Chondrocyte (in vitro differentiated cells): ENCODE measurements around the gene C4BPB. TPM values are rescaled to one million over a fixed set of nuclear protein-coding genes. Genes with fewer than 3 reads are reported as not detected.
A peak's percentile ranks its signal among the peaks of the same experiment; 100 is the strongest.

Source experiments
- DNase-seq: peaks from one replicate; pipeline ENCODE4 v3.0.0; 2021; ENCODE audit warnings: mixed read lengths, low spot score
- H3K27ac Mint-ChIP-seq: one replicate; pipeline ENCODE4 v1.8.0; 2021; ENCODE audit warnings: mild to moderate bottlenecking, moderate library complexity, mixed read lengths; ENCODE audit not compliant: unreplicated experiment
- H3K27me3 Mint-ChIP-seq: 2 replicates; pipeline ENCODE4 v1.8.0; 2021; ENCODE audit warnings: low read depth, mixed read lengths
- H3K36me3 Mint-ChIP-seq: 2 replicates; pipeline ENCODE4 v1.8.0; 2021; ENCODE audit warnings: low read depth, mixed read lengths
- H3K4me1 Mint-ChIP-seq: 2 replicates; pipeline ENCODE4 v1.8.0; 2021; ENCODE audit warnings: low read depth, mild to moderate bottlenecking, mixed read lengths
- H3K4me3 Mint-ChIP-seq: one replicate; pipeline ENCODE4 v1.8.0; 2021; ENCODE audit warnings: mild to moderate bottlenecking, moderate library complexity, mixed read lengths; ENCODE audit not compliant: unreplicated experiment
- H3K9me3 Mint-ChIP-seq: 2 replicates; pipeline ENCODE4 v1.8.0; 2021; ENCODE audit warnings: low read depth, mixed read lengths
- CTCF ChIP-seq: fragments of 200-600 bp; sonication (generic); IDR thresholded peaks from 2 replicates; pipeline ENCODE4 v1.5.0; 2021; ENCODE audit warnings: antibody characterized with exemption, mild to moderate bottlenecking, moderate library complexity
- total RNA-seq: library from RNA; stranded (reverse); gene quantifications from 3 replicates; pipeline ENCODE4 v1.2.1, GENCODE V29; 2021

C4BPB gene
- total RNA-seq, 1 donor from 2014 or later = not detected

- Mint-ChIP-seq H3K4me3 (peak overlapping the region; percentile 86), H3K9me3 (no peaks in the 10 kb centered on the region), H3K36me3 (peaks cover 6% of the 10 kb centered on the region), H3K27ac (peak overlapping the region; percentile 95), H3K27me3 (no peaks in the 10 kb centered on the region), H3K4me1 (peaks cover 58% of the 10 kb centered on the region)
- DNase-seq = peak; percentile 95
- TF ChIP-seq CTCF = no peak
These were observed 38.0 kb upstream of the C4BPB start for GRCh38 chr1:207050480-207051190.

- DNase-seq = no peak
- Mint-ChIP-seq H3K9me3 (no peaks in the 10 kb centered on the region), H3K27ac (peak within 1 kb of the TSS; percentile 95), H3K4me3 (peak within 1 kb of the TSS; percentile 86), H3K4me1 (peaks cover 51% of the 10 kb centered on the region), H3K27me3 (no peaks in the 10 kb centered on the region), H3K36me3 (peaks cover 7% of the 10 kb centered on the region)
- TF ChIP-seq CTCF = no peak
These were observed 37.3 kb upstream of the C4BPB start, which contains the start of gene YOD1 for GRCh38 chr1:207051191-207051943. Gene YOD1, minus strand, starts transcription at chr1:207051208. Its CDS starts 178 bp downstream, at chr1:207051030.

- Mint-ChIP-seq H3K27me3 (no peaks in the 10 kb centered on the region), H3K9me3 (no peaks in the 10 kb centered on the region), H3K4me3 (peak within 1 kb of the TSS; percentile 86), H3K36me3 (peaks cover 5% of the 10 kb centered on the region), H3K4me1 (peaks cover 36% of the 10 kb centered on the region), H3K27ac (peak within 1 kb of the TSS; percentile 94)
- TF ChIP-seq CTCF = peak; percentile 49
- DNase-seq = peak; percentile 99
These were observed 35.5 kb upstream of the C4BPB start, which contains the start of gene PFKFB2 for GRCh38 chr1:207052911-207053769. Gene PFKFB2, plus strand, starts transcription at chr1:207053275. Its CDS starts 1,443 bp downstream, at chr1:207054718.

GRCh38 chr1:207054491-207054890 lies 34.2 kb upstream of the C4BPB start:
- Mint-ChIP-seq H3K36me3 (peaks cover 2% of the 10 kb centered on the region), H3K9me3 (no peaks in the 10 kb centered on the region), H3K4me1 (peaks cover 31% of the 10 kb centered on the region), H3K27ac (no peak overlapping the region), H3K27me3 (no peaks in the 10 kb centered on the region), H3K4me3 (no peak overlapping the region)
- no peak for TF ChIP-seq CTCF
- no peak for DNase-seq
